GM11168 (cell line): ENCODE data around the gene MCMBP.

Experiments used
- in situ Hi-C: fragments of 300-500 bp; cut with MboI; formaldehyde crosslinking; loops from one replicate; pipeline ENCODE4 v1.12.0; 2022; ENCODE audit warnings: low sequenced_read_pairs; ENCODE audit not compliant: unreplicated experiment

The MCMBP gene

DNA sequence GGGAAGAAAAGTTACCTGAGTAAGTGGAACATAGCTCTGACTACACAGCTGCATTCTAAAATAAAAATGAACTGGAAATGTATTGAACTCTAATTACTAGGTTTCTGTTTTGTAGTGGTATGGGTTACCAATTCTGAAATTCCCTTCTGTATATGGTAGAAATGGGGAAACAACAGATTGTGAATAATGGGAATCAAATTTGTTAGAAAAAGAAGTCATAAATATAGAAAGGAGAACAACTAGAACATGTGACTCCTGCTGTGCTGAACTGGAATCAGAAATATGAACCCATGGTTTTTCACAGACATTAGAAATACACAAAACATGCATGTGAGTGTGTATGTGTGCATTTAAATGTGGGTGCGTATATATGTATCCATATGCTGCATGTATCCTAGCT is 27.0 kb downstream of the MCMBP start:
- in situ Hi-C loops, result no loop called here

DNA sequence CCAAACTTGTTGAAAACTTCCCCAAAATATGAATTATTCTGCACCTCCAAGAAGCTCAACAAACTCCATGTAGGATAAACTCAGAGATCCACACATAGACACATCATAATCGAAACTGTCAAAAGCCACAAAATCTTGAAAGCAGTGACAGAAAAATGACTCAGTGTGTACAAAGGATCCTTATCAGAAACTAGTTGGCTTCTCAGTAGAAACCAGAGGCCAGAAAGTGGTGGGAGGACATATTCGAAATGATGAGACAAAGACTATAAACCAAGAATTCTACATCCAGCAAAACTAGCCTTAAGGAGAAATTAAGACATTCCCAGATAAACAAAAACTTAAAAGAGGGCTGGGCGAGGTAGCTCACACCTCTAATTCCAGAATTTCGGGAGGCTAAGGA is 38.5 kb downstream of the MCMBP start:
- in situ Hi-C loops, result no loop called here

DNA sequence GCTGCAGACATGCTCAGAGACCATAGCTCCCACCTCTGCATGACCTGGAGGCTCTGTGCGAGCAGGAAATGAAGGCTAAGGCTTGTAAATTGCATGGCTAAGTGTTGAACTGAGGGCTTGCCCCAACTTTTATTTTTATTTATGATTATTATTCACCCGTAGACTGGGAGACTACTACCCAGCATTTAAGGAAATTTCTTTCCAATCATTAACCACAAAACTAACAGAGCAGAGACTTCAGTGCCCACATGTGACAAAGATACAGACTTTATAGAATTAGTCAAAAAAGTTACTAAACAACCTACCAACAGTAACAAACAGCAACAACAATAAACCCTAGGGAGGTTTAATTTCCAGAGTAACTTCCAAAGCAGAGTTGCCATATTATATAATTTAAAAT is 39.7 kb downstream of the MCMBP start:
- in situ Hi-C loops, result no loop called here

DNA sequence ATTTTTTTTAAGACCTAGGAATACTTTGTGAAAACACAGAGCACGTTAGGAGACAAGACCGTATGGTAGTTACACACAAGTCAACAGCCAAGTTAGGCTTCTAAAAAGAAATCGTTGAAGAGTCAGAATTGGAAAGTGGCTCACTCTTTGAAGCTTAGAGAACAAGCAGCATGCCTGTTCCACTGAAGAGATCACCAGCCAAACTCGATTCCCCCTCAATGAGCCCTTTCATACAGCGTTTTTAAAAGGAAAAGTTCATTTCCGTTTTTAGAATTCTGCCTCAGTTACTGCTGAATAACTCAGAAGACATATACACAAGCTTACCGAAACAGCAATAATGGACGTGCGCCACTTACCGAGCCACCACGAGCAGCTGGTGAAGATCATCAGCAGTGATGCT is 41.0 kb downstream of the MCMBP start:
- in situ Hi-C loops, result no loop called here

DNA sequence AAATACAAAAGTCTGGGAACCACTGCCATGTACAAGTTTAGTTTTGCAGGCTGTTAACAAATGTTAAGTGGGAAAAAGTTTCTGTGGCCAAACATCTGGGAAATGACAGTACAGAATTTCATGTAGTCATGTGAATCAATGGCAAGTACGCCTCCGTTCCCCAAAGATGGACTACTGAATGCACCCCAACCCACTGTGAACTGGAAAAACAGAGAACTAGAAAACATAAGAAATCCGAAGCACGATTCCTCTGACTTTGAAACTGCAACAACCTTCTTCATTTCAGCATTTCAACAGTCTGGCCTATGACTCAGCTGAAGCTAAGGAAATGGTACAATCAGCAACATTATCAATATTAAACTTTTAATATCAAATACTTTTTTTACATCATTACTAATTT is 41.8 kb downstream of the MCMBP start:
- in situ Hi-C loops, result no loop called here

DNA sequence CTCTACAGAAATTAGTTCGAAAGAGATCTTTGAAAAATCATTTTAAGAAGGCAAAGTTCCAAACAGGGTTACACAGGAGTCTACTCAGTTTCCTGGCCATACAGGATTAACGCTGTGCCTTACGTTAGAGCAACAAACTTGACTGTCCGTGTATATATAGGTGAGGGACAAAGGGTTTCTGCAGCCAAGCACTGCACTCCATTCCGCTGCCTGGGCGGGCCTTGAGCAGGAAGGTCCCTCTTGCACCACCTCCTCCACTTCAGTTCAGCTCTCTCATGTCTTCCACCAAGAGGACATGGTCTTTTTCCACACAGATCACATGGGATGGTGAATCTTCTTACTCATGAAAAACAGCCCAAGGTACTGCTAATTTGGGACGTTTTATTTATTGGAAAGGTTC is 43.2 kb downstream of the MCMBP start:
- in situ Hi-C loops, result no loop called here

DNA sequence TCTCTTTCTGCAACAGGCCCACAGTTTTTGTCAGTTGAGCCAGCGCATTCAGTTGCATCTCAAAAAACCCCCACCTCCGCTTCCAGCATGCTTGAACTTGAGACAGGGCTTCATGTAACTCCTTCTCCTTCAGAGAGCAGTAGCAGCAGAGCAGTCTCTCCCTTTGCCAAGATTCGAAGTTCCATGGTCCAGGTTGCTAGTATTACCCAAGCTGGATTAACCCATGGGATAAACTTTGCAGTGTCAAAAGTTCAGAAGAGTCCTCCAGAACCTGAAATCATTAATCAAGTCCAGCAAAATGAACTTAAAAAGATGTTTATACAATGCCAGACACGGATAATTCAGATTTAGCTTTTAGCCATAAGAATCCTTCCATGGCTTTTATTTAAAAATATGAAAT is 45.2 kb downstream of the MCMBP start:
- in situ Hi-C loops, result no loop called here

DNA sequence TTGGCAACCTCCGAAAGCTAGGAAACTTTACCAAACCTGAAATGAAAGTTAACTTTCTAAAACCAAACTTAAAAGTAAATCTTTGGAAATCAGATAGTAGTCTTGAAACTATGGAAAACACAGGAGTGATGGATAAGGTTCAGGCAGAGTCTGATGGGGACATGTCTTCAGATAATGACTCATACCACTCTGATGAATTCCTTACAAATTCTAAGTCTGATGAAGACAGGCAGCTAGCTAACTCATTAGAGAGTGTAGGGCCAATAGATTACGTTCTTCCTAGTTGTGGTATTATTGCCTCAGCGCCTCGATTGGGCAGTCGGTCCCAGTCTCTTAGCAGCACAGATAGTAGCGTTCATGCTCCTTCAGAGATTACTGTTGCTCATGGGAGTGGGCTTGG is 45.9 kb downstream of the MCMBP start:
- in situ Hi-C loops, result no loop called here

DNA sequence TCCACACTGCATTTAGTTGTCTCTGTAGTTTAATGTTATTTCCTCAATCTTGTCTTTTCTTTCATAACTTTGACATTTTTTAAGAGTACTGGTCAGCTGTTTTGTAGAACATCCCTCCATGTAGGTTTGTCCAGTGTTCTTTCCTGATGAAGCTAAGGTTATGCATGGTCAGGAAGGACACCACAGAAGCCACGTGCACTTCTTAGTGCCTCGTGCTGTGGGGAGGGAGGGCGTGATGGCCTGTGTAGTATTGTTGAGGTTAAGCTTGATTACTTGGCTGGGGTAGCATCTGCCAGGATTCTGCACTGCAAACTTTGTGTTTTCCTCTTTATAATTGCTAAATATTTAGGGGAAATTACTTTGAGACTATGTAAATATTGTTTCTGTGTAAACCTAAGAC is 48.3 kb downstream of the MCMBP start:
- in situ Hi-C loops, result no loop called here

DNA sequence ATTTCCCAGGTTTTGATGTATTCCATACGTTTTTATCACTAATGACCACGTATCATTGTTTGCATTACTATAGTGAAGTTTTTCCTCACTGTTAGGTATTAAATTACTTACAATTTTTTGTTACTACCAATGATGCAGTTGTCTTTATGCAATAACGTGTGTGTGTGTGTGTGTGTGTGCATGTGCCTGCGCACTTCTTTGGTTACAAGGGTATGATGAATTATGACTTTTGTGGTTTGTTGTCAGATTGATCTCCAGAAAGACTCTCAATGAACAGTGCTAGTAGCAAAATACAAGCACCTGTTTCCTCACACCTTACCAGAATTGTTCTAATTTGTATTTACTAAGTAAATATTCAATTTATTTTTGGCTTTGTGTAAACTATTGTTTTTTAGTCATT is 51.5 kb downstream of the MCMBP start:
- in situ Hi-C loops, result no loop called here

DNA sequence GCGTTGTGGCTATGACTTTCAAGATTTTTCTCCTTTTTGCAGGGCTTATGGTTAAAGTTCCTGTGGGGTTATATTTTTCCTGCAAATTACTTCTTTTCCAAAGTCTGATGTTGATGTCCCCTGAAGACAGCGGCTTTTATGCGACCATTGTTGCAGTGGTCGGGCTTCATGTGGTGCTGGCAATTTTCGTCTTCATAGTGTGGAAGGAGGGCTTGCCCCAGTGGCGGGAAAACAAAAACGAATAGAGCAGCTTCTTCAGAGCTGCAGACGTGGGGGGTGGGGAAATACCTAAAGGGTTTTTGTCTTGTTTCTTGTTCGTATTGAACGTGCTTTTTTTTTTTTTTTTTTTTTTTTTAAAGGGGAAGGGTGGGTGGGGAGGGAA is 53.8 kb downstream of the MCMBP start:
- in situ Hi-C loops, result no loop called here

DNA sequence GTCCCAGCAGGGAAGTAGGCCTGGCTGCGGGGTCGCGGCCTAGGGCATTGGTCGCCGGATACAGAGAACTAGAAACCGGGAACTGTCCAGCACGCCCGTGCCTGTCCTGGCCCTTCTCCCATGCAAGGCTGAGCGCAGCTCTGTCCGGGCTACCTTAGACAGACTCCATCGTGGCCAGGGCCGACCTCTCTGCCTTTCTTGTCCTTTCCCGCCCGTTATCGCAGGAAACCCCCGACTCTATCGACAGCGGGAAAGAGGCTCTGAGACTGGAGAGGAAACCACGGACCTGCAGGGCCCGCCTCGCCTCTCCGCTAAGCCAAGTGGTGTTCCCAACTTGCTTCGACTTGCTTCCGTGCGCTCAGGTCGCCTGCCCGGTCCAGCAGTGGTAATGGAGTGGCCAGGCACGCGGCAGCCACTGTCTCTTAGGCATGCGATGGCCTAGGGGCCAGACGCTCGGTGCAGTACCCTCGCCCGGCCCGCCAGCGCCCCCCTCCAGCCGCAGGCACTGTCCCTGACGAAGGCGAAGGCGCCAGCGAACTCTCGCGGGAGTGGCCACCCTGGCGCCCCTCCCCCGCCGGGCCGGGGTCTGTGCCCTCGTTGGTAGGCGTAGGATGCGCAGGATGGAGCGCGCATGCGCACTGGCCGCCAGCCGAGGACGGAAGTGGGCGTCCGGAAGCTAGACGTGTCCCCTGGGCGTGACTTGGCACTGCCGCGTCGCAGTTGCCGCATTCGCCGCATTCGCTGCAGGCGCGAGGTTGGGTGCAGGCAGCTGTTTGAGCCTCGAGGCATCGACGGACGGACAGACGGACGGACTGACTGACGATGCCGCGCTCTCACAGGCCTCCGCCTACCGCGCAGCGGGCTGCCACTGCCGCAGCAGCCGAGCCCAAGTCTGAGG is 54.4 kb downstream of the MCMBP start:
- in situ Hi-C loops, result no loop called here

DNA sequence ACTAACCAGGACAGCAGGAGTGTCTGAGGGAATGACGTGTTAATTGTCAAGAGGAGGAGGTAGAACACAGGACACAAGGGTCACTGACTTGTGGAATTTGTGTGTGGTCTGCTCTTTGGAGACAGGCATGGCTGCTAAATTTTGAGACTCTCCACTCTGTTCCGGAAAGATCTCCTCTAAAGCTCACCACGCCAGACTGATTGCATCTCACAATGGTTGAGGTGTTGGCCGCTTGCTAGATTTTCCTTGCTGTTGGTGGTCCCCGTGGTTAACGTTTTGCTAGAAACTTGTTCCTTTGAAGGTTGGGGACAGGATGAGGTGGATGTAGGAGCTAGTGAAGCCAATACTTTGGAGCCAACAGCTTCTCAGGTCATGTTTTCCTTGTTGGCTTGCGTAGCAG is 57.0 kb downstream of the MCMBP start:
- in situ Hi-C loops, result no loop called here

DNA sequence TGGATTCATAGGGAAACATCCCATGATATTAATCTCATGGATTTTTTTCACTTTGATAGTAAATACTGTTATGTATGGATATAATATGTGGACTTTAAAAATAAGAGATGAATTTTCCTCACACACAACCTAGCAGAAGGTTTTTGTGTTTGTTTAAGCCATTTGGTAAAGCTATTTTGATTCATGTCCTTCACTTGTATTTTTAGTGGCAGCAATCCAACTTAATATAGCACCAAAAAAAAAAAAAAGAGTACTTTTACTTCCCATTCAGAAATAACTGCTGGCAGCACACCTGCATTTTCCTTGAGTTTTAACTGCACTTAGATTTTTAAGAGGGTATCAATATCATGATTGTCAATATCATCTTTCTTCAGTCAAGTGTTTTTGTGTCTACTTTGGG is 60.0 kb downstream of the MCMBP start:
- in situ Hi-C loops, result no loop called here

DNA sequence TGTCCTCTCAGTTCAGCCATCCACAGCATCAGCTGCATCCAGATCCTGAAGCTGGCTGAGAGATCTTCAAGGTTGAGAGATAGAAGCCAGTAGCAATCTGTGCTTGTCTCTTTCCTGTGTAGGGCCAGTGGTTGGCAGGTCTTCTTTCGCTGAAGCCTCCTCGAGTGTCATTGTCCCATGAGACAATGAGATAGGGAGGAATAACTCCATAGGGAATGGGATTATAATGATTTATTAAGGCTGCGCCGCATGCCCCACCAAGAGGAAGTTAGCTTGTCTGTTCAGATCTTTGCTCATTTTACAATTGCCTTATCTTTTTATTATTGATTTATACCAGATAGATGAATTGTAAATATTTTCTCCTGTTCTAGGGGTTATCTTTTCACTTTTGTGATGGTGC is 61.5 kb downstream of the MCMBP start:
- in situ Hi-C loops, result no loop called here

DNA sequence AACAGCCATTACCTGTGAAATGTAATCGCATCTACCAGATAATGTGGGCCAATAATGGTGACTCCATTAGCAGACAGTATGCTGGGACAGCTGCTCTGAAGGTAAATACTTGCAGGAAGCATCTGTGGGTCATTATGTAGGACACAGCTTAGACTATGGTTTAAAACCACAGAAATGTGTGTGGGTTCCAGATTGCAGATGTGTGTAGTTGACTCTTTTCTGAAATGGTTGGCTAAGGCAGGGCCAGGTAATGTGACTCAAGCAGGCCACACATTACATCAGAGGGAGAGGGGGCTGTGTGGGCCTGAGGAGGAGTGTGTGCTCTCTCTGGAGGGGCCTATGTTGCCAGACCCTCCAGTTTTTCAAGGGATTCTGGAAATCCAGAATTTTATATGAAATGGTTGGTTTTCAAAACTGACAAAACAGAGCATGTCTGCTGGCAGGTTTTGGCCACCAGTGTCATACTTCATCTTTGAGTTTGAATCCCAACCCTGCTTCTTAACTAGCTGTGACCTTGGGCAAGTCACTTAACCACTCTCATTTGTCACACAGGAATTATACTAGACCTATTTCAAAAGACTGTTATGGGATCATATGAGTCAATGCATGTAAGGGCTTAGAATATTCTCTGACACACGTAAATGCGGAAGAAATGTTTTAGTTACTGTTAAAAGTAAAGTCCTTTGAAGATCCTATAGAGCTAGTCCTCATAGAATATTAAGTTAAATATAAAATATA is 64.5 kb downstream of the MCMBP start:
- in situ Hi-C loops, result no loop called here

DNA sequence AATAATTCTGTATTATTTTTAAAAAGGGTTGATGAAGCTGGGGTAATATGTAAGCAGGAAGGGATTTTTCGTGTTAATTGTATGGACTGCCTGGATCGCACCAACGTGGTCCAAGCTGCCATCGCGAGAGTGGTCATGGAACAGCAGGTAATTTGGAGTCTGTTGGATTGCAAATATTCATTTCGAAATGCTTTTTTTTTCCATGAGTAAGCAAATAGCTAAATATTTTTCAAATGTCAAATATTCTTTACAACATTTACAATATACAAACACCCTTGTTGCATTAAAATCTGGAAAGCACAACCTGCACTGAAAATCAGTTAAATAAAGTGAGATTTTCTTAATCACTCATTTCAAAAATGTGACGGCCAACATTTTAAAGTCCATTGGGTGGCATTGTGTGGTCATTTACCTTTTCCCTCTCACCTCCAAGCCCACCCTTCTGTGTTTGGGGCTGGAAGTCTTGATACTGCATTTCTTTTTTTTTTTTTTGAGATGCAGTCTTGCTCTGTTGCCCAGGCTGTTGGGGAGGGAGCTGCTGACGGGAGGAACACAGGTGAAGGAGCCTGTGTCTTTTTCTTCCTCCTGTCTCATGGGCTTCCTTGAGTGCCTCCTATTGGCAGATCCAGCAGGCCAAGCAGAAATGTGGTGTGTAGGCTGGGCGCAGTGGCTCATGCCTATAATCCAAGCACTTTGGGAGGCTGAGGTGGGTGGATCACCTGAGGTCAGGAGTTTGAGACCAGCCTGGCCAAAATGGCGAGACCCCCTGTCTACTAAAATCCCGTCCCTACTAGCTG is 66.1 kb downstream of the MCMBP start:
- in situ Hi-C loops, result no loop called here

DNA sequence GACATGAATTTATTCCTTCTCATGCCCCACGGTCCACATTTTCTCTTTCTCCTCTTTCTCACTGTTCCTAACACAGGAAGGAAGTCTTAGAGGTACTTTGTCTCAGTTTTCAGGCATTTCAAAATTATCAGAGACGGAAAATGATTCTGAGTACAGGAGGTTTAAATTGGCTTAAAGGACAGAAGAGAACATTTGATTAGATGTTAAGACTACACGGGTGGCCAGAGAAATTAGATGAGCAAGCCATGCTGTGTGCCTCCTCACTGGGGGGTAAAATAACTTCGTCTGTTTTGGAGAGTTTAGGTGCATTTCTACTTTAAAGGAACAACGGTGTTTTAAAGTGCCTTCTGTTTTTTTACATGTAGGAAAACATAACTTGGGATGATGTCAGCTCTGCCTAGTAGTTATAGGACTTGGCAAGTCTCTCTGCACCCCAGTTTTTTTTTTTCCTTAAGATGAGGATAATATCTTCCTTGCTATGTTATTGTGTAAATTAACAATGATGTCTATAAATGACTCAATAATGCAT is 66.9 kb downstream of the MCMBP start:
- in situ Hi-C loops, result no loop called here

DNA sequence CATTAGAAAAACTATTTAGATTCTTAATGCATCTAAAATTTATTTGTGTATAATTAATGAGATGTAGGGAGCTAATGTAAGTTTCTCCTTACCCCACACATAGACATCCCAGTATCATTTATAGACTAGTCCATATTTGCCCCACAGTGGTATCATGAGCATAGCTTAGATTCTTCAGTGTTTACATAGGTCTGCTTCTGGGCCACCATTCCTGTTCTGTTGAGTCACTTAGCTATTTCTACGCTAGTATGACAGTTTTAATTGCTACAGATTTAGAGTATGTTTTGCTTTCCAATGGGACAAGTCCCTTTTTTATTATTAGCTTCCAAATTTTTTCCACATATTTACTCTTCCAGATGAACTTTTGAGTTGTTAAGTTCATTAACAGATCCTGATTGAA is 69.4 kb downstream of the MCMBP start:
- in situ Hi-C loops, result no loop called here

DNA sequence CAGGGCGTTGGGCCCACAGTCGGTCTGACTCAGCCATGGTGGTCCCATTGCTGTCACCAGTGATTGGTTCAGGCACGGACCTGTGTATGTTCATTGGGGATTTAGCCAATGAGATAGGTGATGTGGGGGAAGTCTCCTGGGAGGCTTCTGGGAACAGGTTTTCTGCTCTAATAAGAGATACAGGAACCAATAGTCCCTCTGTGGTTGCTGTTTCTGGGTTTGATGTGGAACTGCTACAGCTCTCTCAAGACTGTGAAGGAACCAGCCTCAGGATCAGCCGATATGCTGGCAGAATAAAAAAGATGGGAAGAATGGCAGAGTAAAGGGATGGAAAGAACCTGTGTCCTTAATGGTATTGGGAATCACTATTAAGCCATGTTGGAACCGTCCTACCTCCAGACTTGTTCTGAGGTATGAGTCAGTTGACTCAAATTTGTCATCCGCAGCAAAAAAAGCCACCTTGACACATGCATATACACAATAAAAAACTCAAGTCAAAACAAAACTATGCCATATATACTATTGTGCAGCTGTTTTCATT is 70.6 kb downstream of the MCMBP start:
- in situ Hi-C loops, result no loop called here
